Measurements from ENCODE around the gene LRRC61. TPM values are rescaled to one million over a fixed set of nuclear protein-coding genes. Genes with fewer than 3 reads are reported as not detected.

The LRRC61 gene
- total RNA-seq, 1 donor from 2014 or later, result 10.2 TPM

- TF ChIP-seq CTCF (IDR thresholded peaks at IDR 0.05), result no peak
- DNase-seq (no peak), ATAC-seq (no peak)
- Histone ChIP-seq H3K36me3 (no peaks in the 10 kb centered on the region), H3K27ac (no peak overlapping the region), H3K4me1 (peaks cover 7% of the 10 kb centered on the region), H3K9me3 (no peaks in the 10 kb centered on the region), H3K27me3 (no peaks in the 10 kb centered on the region), H3K4me3 (no peak overlapping the region)
- intact Hi-C loops (cut with DNase I), result no loop called here
Measured at GRCh38 chr7:150361402-150361801, 38.2 kb downstream of the LRRC61 start.

- H3K27ac ChIP-seq, result no peak overlapping the region
- intact Hi-C loops (cut with DNase I), result no loop called here
- H3K4me1 ChIP-seq, result peaks cover 7% of the 10 kb centered on the region
- ATAC-seq (no peak), DNase-seq (peak; percentile 8)
- no peak for TF ChIP-seq CTCF (IDR thresholded peaks at IDR 0.05)
- H3K36me3 ChIP-seq, result no peaks in the 10 kb centered on the region
- no peak overlapping the region for H3K4me3 ChIP-seq
- H3K27me3 ChIP-seq, result no peaks in the 10 kb centered on the region
- no peaks in the 10 kb centered on the region for H3K9me3 ChIP-seq
Measured at GRCh38 chr7:150361807-150362621, 38.9 kb downstream of the LRRC61 start.

GRCh38 chr7:150363370-150363769 lies 40.2 kb downstream of the LRRC61 start:
- intact Hi-C loops (cut with DNase I), result no loop called here
- TF ChIP-seq CTCF (IDR thresholded peaks at IDR 0.05), result no peak
- Histone ChIP-seq H3K27ac (no peak overlapping the region), H3K27me3 (no peaks in the 10 kb centered on the region), H3K4me1 (peaks cover 5% of the 10 kb centered on the region), H3K4me3 (no peak overlapping the region), H3K36me3 (no peaks in the 10 kb centered on the region), H3K9me3 (no peaks in the 10 kb centered on the region)
- no peak for ATAC-seq
- peak; percentile 2 for DNase-seq

GRCh38 chr7:150363872-150364271 lies 40.7 kb downstream of the LRRC61 start:
- no peaks in the 10 kb centered on the region for H3K27me3 ChIP-seq
- H3K27ac ChIP-seq, result no peak overlapping the region
- no peaks in the 10 kb centered on the region for H3K9me3 ChIP-seq
- no peak for TF ChIP-seq CTCF (IDR thresholded peaks at IDR 0.05)
- H3K4me1 ChIP-seq, result peaks cover 5% of the 10 kb centered on the region
- ATAC-seq (peak; percentile 11), DNase-seq (peak; percentile 28)
- H3K4me3 ChIP-seq, result no peak overlapping the region
- intact Hi-C loops (cut with DNase I), result no loop called here
- no peaks in the 10 kb centered on the region for H3K36me3 ChIP-seq

- peaks cover 12% of the 10 kb centered on the region for H3K4me1 ChIP-seq
- no peak for DNase-seq
Measured at GRCh38 chr7:150365194-150365593, 42.0 kb downstream of the LRRC61 start.

More at GRCh38 chr7:150365194-150365593, 42.0 kb downstream of the LRRC61 start:
- no peaks in the 10 kb centered on the region for H3K9me3 ChIP-seq
- no peak for ATAC-seq
- intact Hi-C loops (cut with DNase I), result no loop called here
- H3K27me3 ChIP-seq, result no peaks in the 10 kb centered on the region
- peaks cover 2% of the 10 kb centered on the region for H3K36me3 ChIP-seq
- no peak overlapping the region for H3K4me3 ChIP-seq
- no peak for TF ChIP-seq CTCF (IDR thresholded peaks at IDR 0.05)
- H3K27ac ChIP-seq, result no peak overlapping the region
